ENCODE results near the gene TRAPPC14.

Gene TRAPPC14

GRCh38 chr7:100166317-100166940 is 7.9 kb upstream of the TRAPPC14 start:
- H3K79me1 ChIP-seq (ENCODE audit: low read length), result no peaks in the 10 kb centered on the region
- H2BK15ac ChIP-seq (replicated peaks; ENCODE audit: low read depth), result no peak overlapping the region
- H4K5ac ChIP-seq (ENCODE audit: low read length), result no peak overlapping the region
- H3K4ac ChIP-seq (ENCODE audit: low read depth, low read length), result no peak overlapping the region
- H3K27ac ChIP-seq (ENCODE audit: low read depth, low read length), result peak overlapping the region; percentile 14
- H3K18ac ChIP-seq (ENCODE audit: low read length), result peak overlapping the region; percentile 2
- no peak for DNase-seq
- H3K56ac ChIP-seq (ENCODE audit: low read length), result peak overlapping the region; percentile 69
- H3K9ac ChIP-seq (ENCODE audit: low read length), result peak overlapping the region; percentile 34
- no peaks in the 10 kb centered on the region for H3K27me3 ChIP-seq (ENCODE audit: insufficient read depth, low read length, poor library complexity)
- no peak overlapping the region for H3K4me3 ChIP-seq (ENCODE audit: low read length)
- no peaks in the 10 kb centered on the region for H3K79me2 ChIP-seq (ENCODE audit: control insufficient read depth, insufficient read depth, low read length)
- H3K4me1 ChIP-seq (ENCODE audit: control insufficient read depth, low read depth, low read length), result peaks cover 11% of the 10 kb centered on the region
- H3K36me3 ChIP-seq (ENCODE audit: control insufficient read depth, insufficient read depth, low read length), result no peaks in the 10 kb centered on the region
- H3K23ac ChIP-seq (ENCODE audit: low read length), result no peak overlapping the region
- H2AK5ac ChIP-seq (ENCODE audit: low read length), result no peak overlapping the region
- no peak overlapping the region for H3K4me2 ChIP-seq (ENCODE audit: low read length)
- no peak overlapping the region for H4K8ac ChIP-seq (ENCODE audit: low read depth, low read length)
- WGBS (ENCODE audit: extremely low coverage, insufficient coverage, low lambda C conversion rate), result no CpG with 5 or more reads among the region's 16 CpGs
- H2BK5ac ChIP-seq (ENCODE audit: low read length), result no peak overlapping the region
- no peak overlapping the region for H2BK120ac ChIP-seq (ENCODE audit: low read depth, low read length)

GRCh38 chr7:100163871-100164270 is 5.3 kb upstream of the TRAPPC14 start:
- H3K4me3 ChIP-seq (ENCODE audit: low read length), result no peak overlapping the region

DNA sequence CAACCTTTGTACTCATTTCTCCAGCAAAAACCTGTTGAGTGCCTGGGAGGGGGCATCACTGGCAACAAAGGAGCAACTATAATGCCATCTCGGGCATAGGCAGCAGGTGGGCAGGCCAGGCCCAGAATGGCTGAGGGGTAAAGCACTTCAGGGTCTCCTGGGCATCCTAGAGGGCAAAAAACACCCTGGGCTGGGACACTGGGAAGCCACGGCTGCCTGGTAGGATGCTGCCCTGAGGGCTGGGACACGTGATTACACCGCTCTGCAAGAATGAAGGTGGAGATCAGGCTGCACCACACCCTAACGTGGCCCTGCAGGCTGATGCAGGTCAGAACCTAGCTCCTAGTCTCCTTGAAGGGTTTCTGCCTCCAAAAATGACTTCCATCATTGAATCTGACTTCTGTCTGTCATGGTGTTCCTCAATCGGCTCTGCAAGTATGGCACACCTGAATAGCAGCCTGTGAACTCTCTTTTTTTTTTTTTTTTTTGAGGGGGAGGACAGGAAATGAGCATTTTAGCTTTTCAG is 4.5 kb upstream of the TRAPPC14 start:
- Histone ChIP-seq H3K9ac (ENCODE audit: low read length) (no peak overlapping the region), H3K79me2 (ENCODE audit: control insufficient read depth, insufficient read depth, low read length) (no peaks in the 10 kb centered on the region), H3K4me1 (ENCODE audit: control insufficient read depth, low read depth, low read length) (peaks cover 9% of the 10 kb centered on the region), H3K79me1 (ENCODE audit: low read length) (no peaks in the 10 kb centered on the region), H3K4me3 (ENCODE audit: low read length) (no peak overlapping the region), H2BK120ac (ENCODE audit: low read depth, low read length) (no peak overlapping the region), H3K27me3 (ENCODE audit: insufficient read depth, low read length, poor library complexity) (no peaks in the 10 kb centered on the region), H3K36me3 (ENCODE audit: control insufficient read depth, insufficient read depth, low read length) (no peaks in the 10 kb centered on the region), H3K27ac (ENCODE audit: low read depth, low read length) (no peak overlapping the region), H3K56ac (ENCODE audit: low read length) (no peak overlapping the region), H4K5ac (ENCODE audit: low read length) (no peak overlapping the region), H2AK5ac (ENCODE audit: low read length) (no peak overlapping the region), H3K4ac (ENCODE audit: low read depth, low read length) (no peak overlapping the region), H2BK5ac (ENCODE audit: low read length) (no peak overlapping the region), H3K18ac (ENCODE audit: low read length) (no peak overlapping the region), H2BK15ac (replicated peaks; ENCODE audit: low read depth) (no peak overlapping the region), H4K8ac (ENCODE audit: low read depth, low read length) (no peak overlapping the region), H3K23ac (ENCODE audit: low read length) (no peak overlapping the region), H3K4me2 (ENCODE audit: low read length) (no peak overlapping the region)
- WGBS (ENCODE audit: extremely low coverage, insufficient coverage, low lambda C conversion rate), result no CpG with 5 or more reads among the region's 6 CpGs
- peak; percentile 76 for DNase-seq

More at GRCh38 chr7:100163871-100164270, 5.3 kb upstream of the TRAPPC14 start:
- no peak overlapping the region for H2AK5ac ChIP-seq (ENCODE audit: low read length)
- H2BK120ac ChIP-seq (ENCODE audit: low read depth, low read length), result no peak overlapping the region
- no peak for DNase-seq
- no peaks in the 10 kb centered on the region for H3K27me3 ChIP-seq (ENCODE audit: insufficient read depth, low read length, poor library complexity)
- no peak overlapping the region for H3K18ac ChIP-seq (ENCODE audit: low read length)
- no peak overlapping the region for H3K4ac ChIP-seq (ENCODE audit: low read depth, low read length)
- H3K4me2 ChIP-seq (ENCODE audit: low read length), result no peak overlapping the region
- H2BK15ac ChIP-seq (replicated peaks; ENCODE audit: low read depth), result no peak overlapping the region
- no peak overlapping the region for H4K5ac ChIP-seq (ENCODE audit: low read length)
- no peak overlapping the region for H2BK5ac ChIP-seq (ENCODE audit: low read length)
- H3K9ac ChIP-seq (ENCODE audit: low read length), result no peak overlapping the region
- H4K8ac ChIP-seq (ENCODE audit: low read depth, low read length), result no peak overlapping the region
- no peak overlapping the region for H3K27ac ChIP-seq (ENCODE audit: low read depth, low read length)
- no peaks in the 10 kb centered on the region for H3K79me2 ChIP-seq (ENCODE audit: control insufficient read depth, insufficient read depth, low read length)
- H3K23ac ChIP-seq (ENCODE audit: low read length), result no peak overlapping the region
- no peaks in the 10 kb centered on the region for H3K79me1 ChIP-seq (ENCODE audit: low read length)
- no peak overlapping the region for H3K56ac ChIP-seq (ENCODE audit: low read length)
- H3K4me1 ChIP-seq (ENCODE audit: control insufficient read depth, low read depth, low read length), result peaks cover 9% of the 10 kb centered on the region
- no peaks in the 10 kb centered on the region for H3K36me3 ChIP-seq (ENCODE audit: control insufficient read depth, insufficient read depth, low read length)
- WGBS (ENCODE audit: extremely low coverage, insufficient coverage, low lambda C conversion rate), result no CpG with 5 or more reads among the region's 5 CpGs

DNA sequence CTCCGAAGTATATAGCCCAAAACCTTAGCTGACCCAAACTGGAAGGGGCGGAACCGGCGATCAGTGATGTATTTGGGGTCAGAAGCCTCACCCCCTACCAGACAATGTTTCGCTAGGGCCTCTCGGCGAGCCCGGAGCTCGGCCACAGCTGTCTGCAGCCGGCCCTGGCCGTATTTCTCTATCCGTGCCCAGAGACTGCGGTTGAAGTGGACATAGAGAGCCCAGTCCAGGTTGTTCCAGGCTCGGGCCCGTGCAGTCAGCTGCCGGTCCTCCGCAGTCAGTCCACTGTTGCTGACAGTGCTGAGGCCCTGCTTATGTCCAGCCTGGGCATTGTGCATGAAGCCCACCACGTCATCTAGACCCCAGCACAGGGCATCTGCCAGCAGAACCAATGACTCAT is 1.5 kb upstream of the TRAPPC14 start:
- no CpG with 5 or more reads among the region's 18 CpGs for WGBS (ENCODE audit: extremely low coverage, insufficient coverage, low lambda C conversion rate)

DNA sequence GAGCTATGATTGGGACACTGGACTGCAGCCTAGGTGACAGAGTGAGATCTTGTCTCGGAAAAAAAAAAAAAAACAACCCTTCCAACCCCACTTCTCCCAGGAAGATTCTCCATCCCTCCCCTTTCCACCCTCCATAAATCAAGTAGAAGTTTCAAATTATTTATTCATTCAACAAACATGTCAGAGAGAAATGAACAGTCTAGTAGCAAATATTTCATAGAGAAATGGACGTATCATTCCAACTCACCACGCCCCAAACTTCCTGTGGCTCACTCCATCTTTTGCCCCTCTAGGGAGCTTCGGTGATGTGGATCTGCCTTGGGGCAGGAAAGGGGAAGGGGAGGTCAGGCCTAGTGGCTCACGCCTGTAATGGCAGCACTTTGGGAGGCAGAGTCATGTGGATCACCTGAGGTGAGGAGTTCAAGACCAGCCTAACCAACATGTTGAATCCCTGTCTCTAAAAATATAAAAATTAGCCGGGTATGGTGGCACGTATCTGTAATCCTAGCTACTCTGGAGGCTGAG is 638 bp upstream of the TRAPPC14 start:
- Histone ChIP-seq H3K4ac (ENCODE audit: low read depth, low read length) (no peak overlapping the region), H3K27me3 (ENCODE audit: insufficient read depth, low read length, poor library complexity) (no peaks in the 10 kb centered on the region), H3K79me2 (ENCODE audit: control insufficient read depth, insufficient read depth, low read length) (no peaks in the 10 kb centered on the region), H2AK5ac (ENCODE audit: low read length) (no peak overlapping the region), H3K9ac (ENCODE audit: low read length) (peak overlapping the region; percentile 62), H3K4me2 (ENCODE audit: low read length) (no peak overlapping the region), H4K8ac (ENCODE audit: low read depth, low read length) (no peak overlapping the region), H3K4me1 (ENCODE audit: control insufficient read depth, low read depth, low read length) (peaks cover 10% of the 10 kb centered on the region), H3K27ac (ENCODE audit: low read depth, low read length) (peak overlapping the region; percentile 27), H3K18ac (ENCODE audit: low read length) (no peak overlapping the region), H3K36me3 (ENCODE audit: control insufficient read depth, insufficient read depth, low read length) (peaks cover 11% of the 10 kb centered on the region), H3K79me1 (ENCODE audit: low read length) (peaks cover 15% of the 10 kb centered on the region), H3K56ac (ENCODE audit: low read length) (peak overlapping the region; percentile 66), H2BK5ac (ENCODE audit: low read length) (no peak overlapping the region), H4K5ac (ENCODE audit: low read length) (no peak overlapping the region), H3K4me3 (ENCODE audit: low read length) (no peak overlapping the region), H2BK120ac (ENCODE audit: low read depth, low read length) (no peak overlapping the region), H2BK15ac (replicated peaks; ENCODE audit: low read depth) (no peak overlapping the region), H3K23ac (ENCODE audit: low read length) (no peak overlapping the region)
- DNase-seq, result peak; percentile 68
- no CpG with 5 or more reads among the region's 7 CpGs for WGBS (ENCODE audit: extremely low coverage, insufficient coverage, low lambda C conversion rate)

More for the DNA sequence above, 1.5 kb upstream of the TRAPPC14 start:
- Histone ChIP-seq H3K27me3 (ENCODE audit: insufficient read depth, low read length, poor library complexity) (no peaks in the 10 kb centered on the region), H3K27ac (ENCODE audit: low read depth, low read length) (no peak overlapping the region), H3K4me1 (ENCODE audit: control insufficient read depth, low read depth, low read length) (peaks cover 8% of the 10 kb centered on the region), H3K23ac (ENCODE audit: low read length) (no peak overlapping the region), H3K9ac (ENCODE audit: low read length) (no peak overlapping the region), H3K18ac (ENCODE audit: low read length) (no peak overlapping the region), H3K79me2 (ENCODE audit: control insufficient read depth, insufficient read depth, low read length) (no peaks in the 10 kb centered on the region), H2AK5ac (ENCODE audit: low read length) (no peak overlapping the region), H4K5ac (ENCODE audit: low read length) (no peak overlapping the region), H3K4me3 (ENCODE audit: low read length) (no peak overlapping the region), H2BK5ac (ENCODE audit: low read length) (no peak overlapping the region), H2BK120ac (ENCODE audit: low read depth, low read length) (no peak overlapping the region), H3K36me3 (ENCODE audit: control insufficient read depth, insufficient read depth, low read length) (peaks cover 11% of the 10 kb centered on the region), H3K79me1 (ENCODE audit: low read length) (peaks cover 14% of the 10 kb centered on the region), H3K4ac (ENCODE audit: low read depth, low read length) (no peak overlapping the region), H3K4me2 (ENCODE audit: low read length) (no peak overlapping the region), H3K56ac (ENCODE audit: low read length) (no peak overlapping the region), H2BK15ac (replicated peaks; ENCODE audit: low read depth) (no peak overlapping the region), H4K8ac (ENCODE audit: low read depth, low read length) (no peak overlapping the region)
- DNase-seq, result no peak

Measured in mesendoderm (in vitro differentiated cells).